ENCODE measurements around the gene COPS8. TPM values are rescaled to one million over a fixed set of nuclear protein-coding genes. Genes with fewer than 3 reads are reported as not detected.

Gene COPS8
- total RNA-seq, 1 donor from 2014 or later, result 97.1 TPM

DNA sequence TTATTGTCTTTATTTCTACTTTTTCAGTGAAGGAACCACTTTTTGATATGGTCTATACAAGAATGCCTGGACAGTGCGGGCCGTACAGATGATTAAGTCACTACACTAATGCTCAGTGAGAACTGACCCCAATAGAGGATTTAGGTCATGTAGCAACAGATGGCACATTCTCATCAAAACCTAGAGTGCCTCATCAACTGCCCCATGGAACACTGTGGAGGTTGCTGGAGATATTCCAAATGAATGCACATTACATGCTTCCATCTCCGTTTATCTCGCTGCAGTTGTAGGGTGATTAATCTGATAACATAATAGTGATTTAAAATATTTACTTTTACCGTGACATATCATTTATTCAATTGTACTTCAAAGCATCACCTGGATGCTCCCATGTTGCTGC is 41.8 kb upstream of the COPS8 start:
- no peaks in the 10 kb centered on the region for H3K9me3 Mint-ChIP-seq (ENCODE audit: unreplicated experiment)
- H3K36me3 Mint-ChIP-seq (ENCODE audit: low read depth, unreplicated experiment), result no peaks in the 10 kb centered on the region
- no peak overlapping the region for H3K4me3 Mint-ChIP-seq (ENCODE audit: unreplicated experiment)
- H3K27me3 Mint-ChIP-seq (ENCODE audit: unreplicated experiment), result no peaks in the 10 kb centered on the region
- H3K4me1 Mint-ChIP-seq (ENCODE audit: unreplicated experiment), result peaks cover 13% of the 10 kb centered on the region
- TF ChIP-seq, protein P1, sequence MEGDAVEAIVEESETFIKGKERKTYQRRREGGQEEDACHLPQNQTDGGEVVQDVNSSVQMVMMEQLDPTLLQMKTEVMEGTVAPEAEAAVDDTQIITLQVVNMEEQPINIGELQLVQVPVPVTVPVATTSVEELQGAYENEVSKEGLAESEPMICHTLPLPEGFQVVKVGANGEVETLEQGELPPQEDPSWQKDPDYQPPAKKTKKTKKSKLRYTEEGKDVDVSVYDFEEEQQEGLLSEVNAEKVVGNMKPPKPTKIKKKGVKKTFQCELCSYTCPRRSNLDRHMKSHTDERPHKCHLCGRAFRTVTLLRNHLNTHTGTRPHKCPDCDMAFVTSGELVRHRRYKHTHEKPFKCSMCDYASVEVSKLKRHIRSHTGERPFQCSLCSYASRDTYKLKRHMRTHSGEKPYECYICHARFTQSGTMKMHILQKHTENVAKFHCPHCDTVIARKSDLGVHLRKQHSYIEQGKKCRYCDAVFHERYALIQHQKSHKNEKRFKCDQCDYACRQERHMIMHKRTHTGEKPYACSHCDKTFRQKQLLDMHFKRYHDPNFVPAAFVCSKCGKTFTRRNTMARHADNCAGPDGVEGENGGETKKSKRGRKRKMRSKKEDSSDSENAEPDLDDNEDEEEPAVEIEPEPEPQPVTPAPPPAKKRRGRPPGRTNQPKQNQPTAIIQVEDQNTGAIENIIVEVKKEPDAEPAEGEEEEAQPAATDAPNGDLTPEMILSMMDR (IDR thresholded peaks at IDR 0.05; ENCODE audit: unreplicated experiment), result no peak
- no peak overlapping the region for H3K27ac Mint-ChIP-seq (ENCODE audit: unreplicated experiment)
- no peak for DNase-seq (ENCODE audit: low spot score)

- no peaks in the 10 kb centered on the region for H3K9me3 Mint-ChIP-seq (ENCODE audit: unreplicated experiment)
- DNase-seq (ENCODE audit: low spot score), result no peak
- TF ChIP-seq, protein P1 (IDR thresholded peaks at IDR 0.05; ENCODE audit: unreplicated experiment), result no peak
Measured at GRCh38 chr2:237044281-237044680, 41.4 kb upstream of the COPS8 start.

GRCh38 chr2:237045449-237045848 is 40.2 kb upstream of the COPS8 start:
- Mint-ChIP-seq H3K9me3 (ENCODE audit: unreplicated experiment) (no peaks in the 10 kb centered on the region), H3K27me3 (ENCODE audit: unreplicated experiment) (no peaks in the 10 kb centered on the region), H3K27ac (ENCODE audit: unreplicated experiment) (no peak overlapping the region), H3K36me3 (ENCODE audit: low read depth, unreplicated experiment) (no peaks in the 10 kb centered on the region), H3K4me3 (ENCODE audit: unreplicated experiment) (no peak overlapping the region), H3K4me1 (ENCODE audit: unreplicated experiment) (peaks cover 11% of the 10 kb centered on the region)
- TF ChIP-seq, protein P1 (IDR thresholded peaks at IDR 0.05; ENCODE audit: unreplicated experiment), result no peak
- DNase-seq (ENCODE audit: low spot score), result no peak

More at GRCh38 chr2:237044281-237044680, 41.4 kb upstream of the COPS8 start:
- Mint-ChIP-seq H3K27ac (ENCODE audit: unreplicated experiment) (no peak overlapping the region), H3K4me3 (ENCODE audit: unreplicated experiment) (no peak overlapping the region), H3K4me1 (ENCODE audit: unreplicated experiment) (peaks cover 11% of the 10 kb centered on the region), H3K36me3 (ENCODE audit: low read depth, unreplicated experiment) (no peaks in the 10 kb centered on the region), H3K27me3 (ENCODE audit: unreplicated experiment) (no peaks in the 10 kb centered on the region)

DNA sequence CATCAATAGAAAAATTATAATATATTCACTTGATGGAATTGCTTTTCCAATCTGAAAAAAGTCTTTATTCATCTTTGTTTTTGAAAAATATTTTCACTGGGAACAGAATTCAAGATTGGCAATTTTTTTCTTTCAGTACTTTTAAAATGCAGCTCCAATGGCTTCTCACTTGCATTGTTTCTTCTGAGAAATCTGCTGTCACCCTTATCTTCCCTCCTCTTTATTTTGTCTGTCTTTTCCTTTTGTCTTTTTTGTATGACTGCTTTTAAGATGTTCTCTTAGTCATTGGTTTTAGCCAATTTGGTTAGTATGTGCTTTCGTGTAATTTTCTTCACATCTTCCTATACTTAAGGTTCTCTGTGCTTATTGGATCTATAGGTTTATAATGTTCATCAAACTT is 37.1 kb upstream of the COPS8 start:
- no peak overlapping the region for H3K4me3 Mint-ChIP-seq (ENCODE audit: unreplicated experiment)
- H3K27ac Mint-ChIP-seq (ENCODE audit: unreplicated experiment), result no peak overlapping the region
- no peaks in the 10 kb centered on the region for H3K9me3 Mint-ChIP-seq (ENCODE audit: unreplicated experiment)
- TF ChIP-seq, protein P1 (IDR thresholded peaks at IDR 0.05; ENCODE audit: unreplicated experiment), result no peak
- no peak for DNase-seq (ENCODE audit: low spot score)
- H3K36me3 Mint-ChIP-seq (ENCODE audit: low read depth, unreplicated experiment), result no peaks in the 10 kb centered on the region
- H3K27me3 Mint-ChIP-seq (ENCODE audit: unreplicated experiment), result no peaks in the 10 kb centered on the region
- H3K4me1 Mint-ChIP-seq (ENCODE audit: unreplicated experiment), result peaks cover 28% of the 10 kb centered on the region

DNA sequence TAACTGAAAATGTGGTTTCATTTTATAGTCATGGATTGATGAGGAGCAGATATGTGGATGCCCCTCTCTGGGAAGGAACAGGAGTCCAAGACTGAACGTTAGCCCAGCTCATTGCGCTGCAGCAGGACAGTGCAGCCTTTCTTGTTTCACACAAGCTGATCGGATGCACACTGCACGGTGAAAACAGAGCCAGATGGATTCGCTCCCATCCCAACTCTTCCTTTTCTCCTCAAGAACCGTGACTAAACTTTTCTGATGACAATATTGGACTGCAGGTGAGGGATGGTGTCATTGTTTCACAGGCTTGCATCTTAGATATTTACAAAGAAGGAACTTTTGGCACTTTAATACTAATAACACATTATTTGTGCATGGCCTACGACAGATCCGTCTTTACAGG is 33.8 kb upstream of the COPS8 start:
- Mint-ChIP-seq H3K9me3 (ENCODE audit: unreplicated experiment) (no peaks in the 10 kb centered on the region), H3K27ac (ENCODE audit: unreplicated experiment) (no peak overlapping the region), H3K27me3 (ENCODE audit: unreplicated experiment) (no peaks in the 10 kb centered on the region), H3K36me3 (ENCODE audit: low read depth, unreplicated experiment) (no peaks in the 10 kb centered on the region), H3K4me3 (ENCODE audit: unreplicated experiment) (no peak overlapping the region), H3K4me1 (ENCODE audit: unreplicated experiment) (peaks cover 25% of the 10 kb centered on the region)
- DNase-seq (ENCODE audit: low spot score), result no peak
- TF ChIP-seq, protein P1 (IDR thresholded peaks at IDR 0.05; ENCODE audit: unreplicated experiment), result no peak

Data from endothelial cell (in vitro differentiated cells).